ENCODE data around the gene KBTBD8. TPM values are rescaled to one million over a fixed set of nuclear protein-coding genes. Genes with fewer than 3 reads are reported as not detected.

The KBTBD8 gene, protein sequence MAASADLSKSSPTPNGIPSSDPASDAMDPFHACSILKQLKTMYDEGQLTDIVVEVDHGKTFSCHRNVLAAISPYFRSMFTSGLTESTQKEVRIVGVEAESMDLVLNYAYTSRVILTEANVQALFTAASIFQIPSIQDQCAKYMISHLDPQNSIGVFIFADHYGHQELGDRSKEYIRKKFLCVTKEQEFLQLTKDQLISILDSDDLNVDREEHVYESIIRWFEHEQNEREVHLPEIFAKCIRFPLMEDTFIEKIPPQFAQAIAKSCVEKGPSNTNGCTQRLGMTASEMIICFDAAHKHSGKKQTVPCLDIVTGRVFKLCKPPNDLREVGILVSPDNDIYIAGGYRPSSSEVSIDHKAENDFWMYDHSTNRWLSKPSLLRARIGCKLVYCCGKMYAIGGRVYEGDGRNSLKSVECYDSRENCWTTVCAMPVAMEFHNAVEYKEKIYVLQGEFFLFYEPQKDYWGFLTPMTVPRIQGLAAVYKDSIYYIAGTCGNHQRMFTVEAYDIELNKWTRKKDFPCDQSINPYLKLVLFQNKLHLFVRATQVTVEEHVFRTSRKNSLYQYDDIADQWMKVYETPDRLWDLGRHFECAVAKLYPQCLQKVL
- 13.8 TPM for total RNA-seq

DNA sequence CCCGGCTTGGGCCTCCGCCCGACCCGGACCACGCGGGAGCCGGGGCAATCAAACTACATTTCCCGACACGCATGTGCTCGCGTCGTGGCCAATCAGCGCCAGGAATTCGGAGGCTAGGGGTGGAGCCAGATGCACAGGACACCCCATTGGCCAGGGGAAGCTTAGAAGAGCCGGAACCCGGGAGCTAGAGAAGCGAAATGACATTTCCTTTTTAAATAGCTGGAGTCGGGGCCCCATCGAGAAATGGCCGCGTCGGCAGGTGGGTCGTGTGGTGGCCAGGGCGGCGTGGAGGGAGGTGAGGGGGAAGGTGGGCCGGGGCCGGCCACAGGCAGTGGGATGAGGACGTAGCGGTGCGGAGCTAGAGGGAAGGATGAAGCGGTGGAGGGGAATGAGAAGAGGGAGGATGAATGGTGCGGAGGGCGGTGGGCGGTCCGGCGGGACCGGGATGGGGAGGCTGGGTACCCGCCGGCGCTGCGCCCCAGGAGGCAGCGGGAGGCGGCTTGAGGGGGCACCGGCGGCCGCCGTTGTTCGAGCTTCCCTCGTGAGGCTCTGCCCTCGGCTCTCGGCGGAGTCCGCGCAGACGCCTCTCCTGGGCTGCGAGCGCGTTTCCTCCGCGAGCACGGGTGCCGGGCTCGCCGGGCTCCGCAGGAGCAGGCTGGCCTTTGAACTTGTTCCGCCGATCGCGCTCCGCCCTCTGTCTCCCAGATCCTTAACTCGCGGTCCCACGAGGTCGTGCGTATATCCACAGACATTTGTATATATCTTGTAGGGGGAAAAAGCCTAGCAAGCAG is at the start of gene KBTBD8:
TSS of gene KBTBD8 (plus strand) at position 195 of the 791 bp plus-strand sequence. CDS start at position 244, 49 bp downstream.

Measured in parietal lobe (tissue), 1 donor.